GM18907 (cell line): ENCODE data around the gene WDR41.

Source experiments
- ATAC-seq: cut with Tn5 transposase; IDR thresholded peaks from one replicate; pipeline ENCODE4 v1.9.1; 2021; ENCODE audit warnings: mild to moderate bottlenecking, moderate library complexity; ENCODE audit not compliant: unreplicated experiment

Gene WDR41

DNA sequence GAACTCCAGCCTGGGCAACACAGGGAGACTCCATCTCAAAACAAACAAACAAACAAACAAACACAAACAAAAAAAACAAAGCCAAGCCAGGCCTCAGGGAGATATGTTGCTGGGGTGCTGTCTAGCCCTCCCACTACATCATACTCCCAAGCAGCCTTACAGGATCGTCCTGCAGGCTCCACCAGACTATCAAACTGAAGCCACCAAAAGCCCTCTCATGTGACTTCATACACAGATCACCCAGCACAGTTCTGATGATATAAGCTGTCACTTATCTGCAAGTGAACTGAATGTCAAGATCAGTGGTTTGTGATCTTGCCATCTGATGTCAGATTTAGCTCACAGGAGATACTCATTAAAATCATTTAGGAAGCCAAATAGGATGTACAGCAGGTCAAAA, 43.3 kb downstream of the WDR41 start:
- no peak for ATAC-seq

- no peak for ATAC-seq
Measured at GRCh38 chr5:77444356-77444755, 47.8 kb downstream of the WDR41 start.

GRCh38 chr5:77443670-77444069, 48.4 kb downstream of the WDR41 start:
- no peak for ATAC-seq

GRCh38 chr5:77438071-77438470, 54.0 kb downstream of the WDR41 start:
- no peak for ATAC-seq

- ATAC-seq, result no peak
Measured at GRCh38 chr5:77437194-77437593, 54.9 kb downstream of the WDR41 start.

DNA sequence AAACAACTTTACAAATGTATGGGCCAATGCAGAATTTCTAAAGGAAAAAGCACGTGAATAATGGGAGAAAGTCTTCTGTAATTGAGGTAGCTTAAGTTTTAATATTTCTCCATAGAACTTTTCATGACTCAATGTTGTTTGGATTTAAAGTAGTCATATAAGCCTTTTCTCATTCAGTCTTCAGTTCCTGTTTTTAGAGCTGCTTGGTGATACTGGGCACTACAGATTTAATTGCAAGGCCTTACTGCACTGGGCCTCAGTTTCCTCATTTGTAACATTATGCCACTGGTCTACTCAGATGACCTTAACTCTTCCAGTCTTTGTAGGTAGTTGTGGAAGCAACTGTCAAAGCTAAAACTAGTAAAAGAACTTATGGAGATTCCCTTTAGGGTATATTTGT, 60.4 kb downstream of the WDR41 start:
- no peak for ATAC-seq

- no peak for ATAC-seq
Measured at GRCh38 chr5:77431286-77431685, 60.8 kb downstream of the WDR41 start.

GRCh38 chr5:77430726-77431125, 61.4 kb downstream of the WDR41 start:
- no peak for ATAC-seq

DNA sequence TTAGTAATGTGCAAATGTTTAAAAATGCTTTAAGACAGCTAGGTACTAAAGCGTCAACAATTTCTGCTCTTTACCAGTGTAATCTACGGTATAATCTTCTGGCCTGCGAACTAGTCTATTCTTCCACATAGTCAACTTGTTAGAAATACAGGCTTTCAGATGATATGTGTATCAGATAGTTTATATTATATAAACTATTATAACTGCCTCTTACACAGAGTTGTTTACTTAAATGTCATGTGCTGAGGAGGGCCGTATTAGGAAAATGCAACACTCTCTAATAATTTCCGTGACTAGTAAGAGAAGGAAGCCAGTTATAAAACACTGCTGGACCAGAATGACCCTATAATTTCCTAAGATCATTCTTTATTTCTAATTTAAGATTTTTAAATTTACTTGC, 63.6 kb downstream of the WDR41 start:
- no peak for ATAC-seq

- ATAC-seq, result no peak
Measured at GRCh38 chr5:77427998-77428397, 64.1 kb downstream of the WDR41 start.

- ATAC-seq, result no peak
Measured at GRCh38 chr5:77426670-77427069, 65.4 kb downstream of the WDR41 start.

- no peak for ATAC-seq
Measured at GRCh38 chr5:77425998-77426659, 66.0 kb downstream of the WDR41 start.

GRCh38 chr5:77425420-77425819, 66.7 kb downstream of the WDR41 start:
- no peak for ATAC-seq

DNA sequence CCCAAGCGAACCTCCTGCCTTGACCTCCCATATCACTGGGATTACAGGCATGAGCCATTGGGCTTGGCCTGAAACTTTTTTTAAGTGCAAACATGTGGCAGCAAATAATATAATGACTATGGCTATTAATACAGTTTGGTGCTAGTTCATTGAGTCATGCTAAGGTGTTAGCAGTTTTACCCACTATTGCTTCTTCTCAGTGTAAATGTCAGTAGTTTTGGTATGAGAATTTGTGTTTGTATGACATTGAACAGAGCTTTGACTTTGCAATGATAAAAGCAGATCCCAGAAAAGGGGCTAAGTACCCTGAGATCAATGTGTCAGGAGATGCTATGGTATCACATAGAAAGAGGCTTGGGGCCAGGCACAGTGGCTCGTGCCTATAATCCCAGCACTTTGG, 67.2 kb downstream of the WDR41 start:
- ATAC-seq, result no peak

DNA sequence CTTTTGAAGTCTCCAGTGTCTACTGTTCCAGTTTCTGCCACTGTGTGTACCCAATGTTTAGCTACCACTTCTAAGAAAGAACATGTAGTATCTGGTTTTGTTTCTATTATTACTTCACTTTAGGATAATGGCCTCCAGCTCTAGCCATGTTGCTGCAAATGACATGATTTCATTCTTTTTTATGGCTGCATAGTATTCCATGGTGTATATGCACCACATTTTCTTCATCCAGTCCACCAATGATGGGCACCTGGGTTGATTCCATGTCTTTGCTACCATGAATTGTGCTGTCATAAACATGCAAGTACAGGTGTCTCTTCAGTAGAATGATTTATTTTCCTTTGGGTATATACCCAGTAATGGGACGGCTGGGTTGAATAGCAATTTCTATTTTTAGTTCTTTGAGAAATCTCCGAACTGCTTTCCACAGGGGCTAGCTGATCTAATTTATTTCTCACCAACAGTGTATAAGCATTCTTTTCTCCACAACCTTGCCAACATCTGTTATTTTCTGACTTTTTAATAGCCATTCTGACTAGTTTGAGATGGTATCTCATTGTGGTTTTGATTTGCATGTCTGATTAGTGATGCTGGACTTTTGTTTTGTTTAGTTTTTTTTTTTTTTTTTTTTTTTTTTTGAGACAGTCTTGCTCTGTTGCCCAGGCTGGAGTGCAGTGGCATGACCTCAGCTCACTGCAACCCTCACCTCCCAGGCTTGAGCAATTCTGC, 68.9 kb downstream of the WDR41 start:
- ATAC-seq, result no peak

DNA sequence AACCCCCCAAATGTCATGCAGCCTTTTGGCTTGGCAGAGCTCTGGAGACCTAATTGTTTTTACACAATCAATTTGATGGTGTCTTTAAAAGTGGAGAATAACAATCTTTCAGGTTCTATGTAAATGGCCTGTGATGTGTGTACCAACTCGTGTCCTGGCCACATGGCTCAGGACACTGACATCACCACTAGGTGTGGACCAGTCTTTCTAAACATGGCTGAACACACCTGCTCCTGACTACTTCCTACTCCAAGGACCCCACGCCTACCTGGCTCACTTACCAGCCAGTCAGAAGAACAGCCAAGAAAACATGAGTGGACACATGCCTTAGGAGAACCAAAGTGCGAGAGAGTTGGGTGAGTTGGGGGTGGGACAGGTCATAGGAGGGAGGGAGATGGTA, 71.2 kb downstream of the WDR41 start:
- ATAC-seq, result no peak

- no peak for ATAC-seq
Measured at GRCh38 chr5:77419644-77420582, 72.2 kb downstream of the WDR41 start.

DNA sequence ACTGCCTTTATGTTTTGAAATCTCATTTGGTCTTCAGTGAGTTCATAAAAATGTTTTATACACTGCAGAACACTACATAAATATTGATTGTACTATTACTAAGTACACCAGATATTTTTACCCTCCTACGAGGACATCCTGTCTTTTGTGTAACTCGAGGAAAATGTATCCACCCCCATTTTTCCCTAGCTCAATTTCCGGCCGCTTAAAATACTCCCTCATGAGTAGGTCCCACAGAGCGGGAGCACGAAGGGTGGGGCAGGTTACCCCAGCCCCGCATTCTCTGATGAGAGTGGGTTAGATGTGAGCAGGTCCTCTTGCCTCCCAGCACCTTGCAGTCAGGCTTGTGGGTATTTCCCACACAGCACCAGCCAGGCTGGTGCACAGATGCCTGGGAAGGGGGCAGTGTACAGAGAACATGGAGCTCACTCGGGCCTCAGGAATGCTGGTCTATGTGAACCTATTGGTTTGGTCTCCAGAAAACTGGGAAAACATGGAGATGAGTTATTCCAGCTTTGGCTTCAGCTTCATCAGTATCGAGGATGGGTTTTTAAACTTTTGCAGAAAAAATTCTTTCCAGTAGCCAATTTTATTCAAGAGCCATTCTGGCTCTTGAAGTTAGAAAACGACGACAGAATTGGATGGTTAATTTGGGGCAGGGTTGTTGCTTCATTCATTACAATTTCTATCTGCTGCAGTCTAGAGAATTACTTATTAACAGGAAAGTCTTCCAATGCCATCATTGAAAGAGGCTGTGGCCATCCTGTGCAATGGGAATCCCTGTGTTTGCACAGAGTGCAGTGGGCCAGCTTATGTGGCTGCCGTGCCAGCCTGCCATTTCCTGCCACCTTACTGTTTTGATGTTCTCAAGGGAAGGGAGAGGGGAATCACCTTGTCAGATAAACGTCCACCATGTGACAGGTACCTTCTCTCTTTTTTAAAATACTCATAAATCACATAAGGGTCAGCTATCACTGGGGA, 73.2 kb downstream of the WDR41 start:
- no peak for ATAC-seq

DNA sequence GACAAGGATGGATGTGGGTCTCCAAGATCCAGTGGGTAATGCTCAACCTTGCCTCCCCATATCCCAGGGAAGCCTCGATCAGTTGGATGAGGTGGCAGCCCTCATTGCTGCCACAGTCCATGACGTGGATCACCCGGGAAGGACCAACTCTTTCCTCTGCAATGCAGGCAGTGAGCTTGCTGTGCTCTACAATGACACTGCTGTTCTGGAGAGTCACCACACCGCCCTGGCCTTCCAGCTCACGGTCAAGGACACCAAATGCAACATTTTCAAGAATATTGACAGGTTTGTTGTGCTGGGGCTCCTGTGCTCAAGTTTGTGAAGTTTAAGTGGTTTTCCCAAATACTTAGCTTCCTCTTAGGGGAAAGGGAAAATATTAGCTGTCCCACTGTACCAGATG, 74.0 kb downstream of the WDR41 start:
- no peak for ATAC-seq

DNA sequence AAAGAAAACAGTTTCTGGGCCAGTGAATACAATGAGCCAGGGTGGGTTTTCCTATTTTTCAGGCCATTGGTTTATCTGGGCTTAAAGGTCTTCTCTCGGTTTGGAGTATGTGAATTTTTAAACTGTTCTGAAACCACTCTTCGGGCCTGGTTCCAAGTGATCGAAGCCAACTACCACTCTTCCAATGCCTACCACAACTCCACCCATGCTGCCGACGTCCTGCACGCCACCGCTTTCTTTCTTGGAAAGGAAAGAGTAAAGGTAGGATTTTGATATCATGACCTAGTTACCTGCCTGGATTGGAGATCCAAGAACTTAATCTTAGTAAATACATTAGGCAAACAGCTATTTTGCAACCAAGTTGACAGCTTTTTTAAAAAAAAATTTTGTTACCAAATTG, 79.1 kb downstream of the WDR41 start:
- no peak for ATAC-seq
